Measurements from ENCODE around the gene PABPN1. TPM values are rescaled to one million over a fixed set of nuclear protein-coding genes. Genes with fewer than 3 reads are reported as not detected.

The PABPN1 gene
- total and polyA plus RNA-seq, 9 of the 15 experiments (the other 6 are each of a cell fraction or from before 2014, with no cell fraction given), result 32.6 to 388 (median 178) TPM

DNA sequence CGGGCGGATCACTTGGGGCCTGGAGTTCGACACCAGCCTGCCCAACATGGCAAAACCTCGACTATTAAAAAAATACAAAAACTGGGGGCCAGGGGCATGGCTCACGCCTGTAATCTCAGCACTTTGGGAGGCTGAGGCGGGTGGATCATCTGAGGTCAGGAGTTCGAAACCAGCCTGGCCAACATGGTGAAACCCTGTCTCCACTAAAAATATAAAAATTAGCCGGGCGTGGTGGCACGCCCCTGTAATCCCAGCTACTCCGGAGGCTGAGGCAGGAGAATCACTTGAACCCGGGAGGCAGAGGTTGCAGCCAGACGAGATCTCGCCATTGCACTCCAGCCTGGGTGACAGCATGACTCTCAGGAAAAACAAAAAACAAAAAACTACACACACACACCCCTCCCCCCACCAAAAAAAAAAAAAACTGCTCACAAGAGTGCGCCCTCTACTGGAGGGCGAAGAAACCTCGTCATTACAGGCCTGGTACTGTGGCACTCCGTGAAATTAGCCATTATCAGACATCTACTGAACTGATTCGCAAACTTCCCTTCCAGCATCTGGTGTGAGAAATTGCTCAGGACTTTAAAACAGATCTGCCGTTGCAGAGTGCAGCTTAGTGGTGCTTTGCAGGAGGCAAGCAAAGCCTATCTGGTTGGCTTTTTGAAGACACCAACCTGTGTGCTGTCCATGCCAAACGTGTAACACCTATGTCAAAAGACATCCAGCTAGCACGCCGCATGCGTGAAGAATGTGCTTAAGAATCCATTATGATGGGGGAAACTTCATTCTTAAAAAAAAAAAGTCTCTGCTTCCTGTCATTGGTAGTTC is 26.3 kb upstream of the PABPN1 start (continued):
- TF ChIP-seq, protein P1, sequence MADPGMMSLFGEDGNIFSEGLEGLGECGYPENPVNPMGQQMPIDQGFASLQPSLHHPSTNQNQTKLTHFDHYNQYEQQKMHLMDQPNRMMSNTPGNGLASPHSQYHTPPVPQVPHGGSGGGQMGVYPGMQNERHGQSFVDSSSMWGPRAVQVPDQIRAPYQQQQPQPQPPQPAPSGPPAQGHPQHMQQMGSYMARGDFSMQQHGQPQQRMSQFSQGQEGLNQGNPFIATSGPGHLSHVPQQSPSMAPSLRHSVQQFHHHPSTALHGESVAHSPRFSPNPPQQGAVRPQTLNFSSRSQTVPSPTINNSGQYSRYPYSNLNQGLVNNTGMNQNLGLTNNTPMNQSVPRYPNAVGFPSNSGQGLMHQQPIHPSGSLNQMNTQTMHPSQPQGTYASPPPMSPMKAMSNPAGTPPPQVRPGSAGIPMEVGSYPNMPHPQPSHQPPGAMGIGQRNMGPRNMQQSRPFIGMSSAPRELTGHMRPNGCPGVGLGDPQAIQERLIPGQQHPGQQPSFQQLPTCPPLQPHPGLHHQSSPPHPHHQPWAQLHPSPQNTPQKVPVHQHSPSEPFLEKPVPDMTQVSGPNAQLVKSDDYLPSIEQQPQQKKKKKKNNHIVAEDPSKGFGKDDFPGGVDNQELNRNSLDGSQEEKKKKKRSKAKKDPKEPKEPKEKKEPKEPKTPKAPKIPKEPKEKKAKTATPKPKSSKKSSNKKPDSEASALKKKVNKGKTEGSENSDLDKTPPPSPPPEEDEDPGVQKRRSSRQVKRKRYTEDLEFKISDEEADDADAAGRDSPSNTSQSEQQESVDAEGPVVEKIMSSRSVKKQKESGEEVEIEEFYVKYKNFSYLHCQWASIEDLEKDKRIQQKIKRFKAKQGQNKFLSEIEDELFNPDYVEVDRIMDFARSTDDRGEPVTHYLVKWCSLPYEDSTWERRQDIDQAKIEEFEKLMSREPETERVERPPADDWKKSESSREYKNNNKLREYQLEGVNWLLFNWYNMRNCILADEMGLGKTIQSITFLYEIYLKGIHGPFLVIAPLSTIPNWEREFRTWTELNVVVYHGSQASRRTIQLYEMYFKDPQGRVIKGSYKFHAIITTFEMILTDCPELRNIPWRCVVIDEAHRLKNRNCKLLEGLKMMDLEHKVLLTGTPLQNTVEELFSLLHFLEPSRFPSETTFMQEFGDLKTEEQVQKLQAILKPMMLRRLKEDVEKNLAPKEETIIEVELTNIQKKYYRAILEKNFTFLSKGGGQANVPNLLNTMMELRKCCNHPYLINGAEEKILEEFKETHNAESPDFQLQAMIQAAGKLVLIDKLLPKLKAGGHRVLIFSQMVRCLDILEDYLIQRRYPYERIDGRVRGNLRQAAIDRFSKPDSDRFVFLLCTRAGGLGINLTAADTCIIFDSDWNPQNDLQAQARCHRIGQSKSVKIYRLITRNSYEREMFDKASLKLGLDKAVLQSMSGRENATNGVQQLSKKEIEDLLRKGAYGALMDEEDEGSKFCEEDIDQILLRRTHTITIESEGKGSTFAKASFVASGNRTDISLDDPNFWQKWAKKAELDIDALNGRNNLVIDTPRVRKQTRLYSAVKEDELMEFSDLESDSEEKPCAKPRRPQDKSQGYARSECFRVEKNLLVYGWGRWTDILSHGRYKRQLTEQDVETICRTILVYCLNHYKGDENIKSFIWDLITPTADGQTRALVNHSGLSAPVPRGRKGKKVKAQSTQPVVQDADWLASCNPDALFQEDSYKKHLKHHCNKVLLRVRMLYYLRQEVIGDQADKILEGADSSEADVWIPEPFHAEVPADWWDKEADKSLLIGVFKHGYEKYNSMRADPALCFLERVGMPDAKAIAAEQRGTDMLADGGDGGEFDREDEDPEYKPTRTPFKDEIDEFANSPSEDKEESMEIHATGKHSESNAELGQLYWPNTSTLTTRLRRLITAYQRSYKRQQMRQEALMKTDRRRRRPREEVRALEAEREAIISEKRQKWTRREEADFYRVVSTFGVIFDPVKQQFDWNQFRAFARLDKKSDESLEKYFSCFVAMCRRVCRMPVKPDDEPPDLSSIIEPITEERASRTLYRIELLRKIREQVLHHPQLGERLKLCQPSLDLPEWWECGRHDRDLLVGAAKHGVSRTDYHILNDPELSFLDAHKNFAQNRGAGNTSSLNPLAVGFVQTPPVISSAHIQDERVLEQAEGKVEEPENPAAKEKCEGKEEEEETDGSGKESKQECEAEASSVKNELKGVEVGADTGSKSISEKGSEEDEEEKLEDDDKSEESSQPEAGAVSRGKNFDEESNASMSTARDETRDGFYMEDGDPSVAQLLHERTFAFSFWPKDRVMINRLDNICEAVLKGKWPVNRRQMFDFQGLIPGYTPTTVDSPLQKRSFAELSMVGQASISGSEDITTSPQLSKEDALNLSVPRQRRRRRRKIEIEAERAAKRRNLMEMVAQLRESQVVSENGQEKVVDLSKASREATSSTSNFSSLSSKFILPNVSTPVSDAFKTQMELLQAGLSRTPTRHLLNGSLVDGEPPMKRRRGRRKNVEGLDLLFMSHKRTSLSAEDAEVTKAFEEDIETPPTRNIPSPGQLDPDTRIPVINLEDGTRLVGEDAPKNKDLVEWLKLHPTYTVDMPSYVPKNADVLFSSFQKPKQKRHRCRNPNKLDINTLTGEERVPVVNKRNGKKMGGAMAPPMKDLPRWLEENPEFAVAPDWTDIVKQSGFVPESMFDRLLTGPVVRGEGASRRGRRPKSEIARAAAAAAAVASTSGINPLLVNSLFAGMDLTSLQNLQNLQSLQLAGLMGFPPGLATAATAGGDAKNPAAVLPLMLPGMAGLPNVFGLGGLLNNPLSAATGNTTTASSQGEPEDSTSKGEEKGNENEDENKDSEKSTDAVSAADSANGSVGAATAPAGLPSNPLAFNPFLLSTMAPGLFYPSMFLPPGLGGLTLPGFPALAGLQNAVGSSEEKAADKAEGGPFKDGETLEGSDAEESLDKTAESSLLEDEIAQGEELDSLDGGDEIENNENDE (IDR thresholded peaks at IDR 0.05; ENCODE audit: low read depth, low read length), result no peak
- TF ChIP-seq MGA (IDR thresholded peaks at IDR 0.05) (no peak), KLF13 (tag; IDR thresholded peaks at IDR 0.05; ENCODE audit: borderline replicate concordance, low read depth) (no peak)

All from K562 (cell line).